Liver (tissue), 3 donors: ENCODE measurements around the gene MED4.

Experiments
- GABPA ChIP-seq, 2 donors: IDR thresholded peaks in 1 of 2; conservative IDR thresholded peaks in 1 of 2; 2 replicates each; pipeline ENCODE4 v1.6.1; 2016; ENCODE audit warnings: antibody characterized with exemption in 2 of 2, mild to moderate bottlenecking in 1 of 2, moderate library complexity in 1 of 2
- JUND ChIP-seq, 2 donors: IDR thresholded peaks; 2 replicates each; pipeline ENCODE4 v1.6.1; 2016; ENCODE audit warnings: antibody characterized with exemption in 2 of 2
- SP1 ChIP-seq: IDR thresholded peaks from 2 replicates; pipeline ENCODE4 v1.6.1; 2018; ENCODE audit warnings: antibody characterized with exemption, mild to moderate bottlenecking
- TF ChIP-seq, protein P1 (sequence below): fragments of 150-350 bp; IDR thresholded peaks from 2 replicates; pipeline ENCODE4 v1.5.1; 2017; ENCODE audit warnings: improper control_type of control experiment, low read depth, low read length; ENCODE audit not compliant: missing input control
- TF ChIP-seq, protein P2 (sequence below): IDR thresholded peaks from 2 replicates; pipeline ENCODE4 v1.6.1; 2016; ENCODE audit warnings: antibody characterized with exemption, mild to moderate bottlenecking
- donor health status: healthy.
- donor health status: healthy.

DNA sequence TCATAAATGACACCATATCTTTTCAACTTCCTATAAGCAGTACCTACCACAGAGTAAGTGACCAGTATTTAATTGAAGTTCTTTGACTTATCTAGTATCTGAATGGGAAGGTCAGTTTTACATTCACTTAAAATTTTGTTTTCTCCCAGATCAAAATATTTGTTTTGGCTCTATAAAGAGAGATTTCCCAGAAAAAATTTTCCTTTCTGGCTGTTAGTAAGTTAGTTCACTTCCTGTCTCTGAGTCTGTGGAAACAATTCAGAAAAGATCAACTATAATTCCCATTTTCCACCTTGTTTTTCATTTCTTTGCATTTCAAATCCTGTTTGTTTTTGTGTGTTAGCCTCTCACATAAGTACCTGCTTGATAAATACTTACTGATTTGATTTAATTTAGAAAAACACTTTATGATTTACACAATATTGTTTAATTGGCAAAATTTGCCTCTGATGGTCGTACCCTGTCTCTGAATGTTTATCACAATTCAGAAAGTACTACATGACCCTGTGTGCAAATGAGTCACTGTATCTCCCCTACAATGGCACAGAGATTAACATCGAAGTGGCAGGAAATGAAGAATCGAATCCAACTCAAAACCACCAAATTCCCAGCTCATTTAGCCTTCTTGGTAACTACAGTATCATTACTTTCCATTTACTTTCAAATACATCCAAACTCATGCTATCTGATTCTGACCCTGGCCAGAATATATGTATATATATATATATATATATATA lies 15.4 kb upstream of the MED4 start:
- TF ChIP-seq, protein P1, sequence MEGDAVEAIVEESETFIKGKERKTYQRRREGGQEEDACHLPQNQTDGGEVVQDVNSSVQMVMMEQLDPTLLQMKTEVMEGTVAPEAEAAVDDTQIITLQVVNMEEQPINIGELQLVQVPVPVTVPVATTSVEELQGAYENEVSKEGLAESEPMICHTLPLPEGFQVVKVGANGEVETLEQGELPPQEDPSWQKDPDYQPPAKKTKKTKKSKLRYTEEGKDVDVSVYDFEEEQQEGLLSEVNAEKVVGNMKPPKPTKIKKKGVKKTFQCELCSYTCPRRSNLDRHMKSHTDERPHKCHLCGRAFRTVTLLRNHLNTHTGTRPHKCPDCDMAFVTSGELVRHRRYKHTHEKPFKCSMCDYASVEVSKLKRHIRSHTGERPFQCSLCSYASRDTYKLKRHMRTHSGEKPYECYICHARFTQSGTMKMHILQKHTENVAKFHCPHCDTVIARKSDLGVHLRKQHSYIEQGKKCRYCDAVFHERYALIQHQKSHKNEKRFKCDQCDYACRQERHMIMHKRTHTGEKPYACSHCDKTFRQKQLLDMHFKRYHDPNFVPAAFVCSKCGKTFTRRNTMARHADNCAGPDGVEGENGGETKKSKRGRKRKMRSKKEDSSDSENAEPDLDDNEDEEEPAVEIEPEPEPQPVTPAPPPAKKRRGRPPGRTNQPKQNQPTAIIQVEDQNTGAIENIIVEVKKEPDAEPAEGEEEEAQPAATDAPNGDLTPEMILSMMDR: no peak
- TF ChIP-seq, protein P2, sequence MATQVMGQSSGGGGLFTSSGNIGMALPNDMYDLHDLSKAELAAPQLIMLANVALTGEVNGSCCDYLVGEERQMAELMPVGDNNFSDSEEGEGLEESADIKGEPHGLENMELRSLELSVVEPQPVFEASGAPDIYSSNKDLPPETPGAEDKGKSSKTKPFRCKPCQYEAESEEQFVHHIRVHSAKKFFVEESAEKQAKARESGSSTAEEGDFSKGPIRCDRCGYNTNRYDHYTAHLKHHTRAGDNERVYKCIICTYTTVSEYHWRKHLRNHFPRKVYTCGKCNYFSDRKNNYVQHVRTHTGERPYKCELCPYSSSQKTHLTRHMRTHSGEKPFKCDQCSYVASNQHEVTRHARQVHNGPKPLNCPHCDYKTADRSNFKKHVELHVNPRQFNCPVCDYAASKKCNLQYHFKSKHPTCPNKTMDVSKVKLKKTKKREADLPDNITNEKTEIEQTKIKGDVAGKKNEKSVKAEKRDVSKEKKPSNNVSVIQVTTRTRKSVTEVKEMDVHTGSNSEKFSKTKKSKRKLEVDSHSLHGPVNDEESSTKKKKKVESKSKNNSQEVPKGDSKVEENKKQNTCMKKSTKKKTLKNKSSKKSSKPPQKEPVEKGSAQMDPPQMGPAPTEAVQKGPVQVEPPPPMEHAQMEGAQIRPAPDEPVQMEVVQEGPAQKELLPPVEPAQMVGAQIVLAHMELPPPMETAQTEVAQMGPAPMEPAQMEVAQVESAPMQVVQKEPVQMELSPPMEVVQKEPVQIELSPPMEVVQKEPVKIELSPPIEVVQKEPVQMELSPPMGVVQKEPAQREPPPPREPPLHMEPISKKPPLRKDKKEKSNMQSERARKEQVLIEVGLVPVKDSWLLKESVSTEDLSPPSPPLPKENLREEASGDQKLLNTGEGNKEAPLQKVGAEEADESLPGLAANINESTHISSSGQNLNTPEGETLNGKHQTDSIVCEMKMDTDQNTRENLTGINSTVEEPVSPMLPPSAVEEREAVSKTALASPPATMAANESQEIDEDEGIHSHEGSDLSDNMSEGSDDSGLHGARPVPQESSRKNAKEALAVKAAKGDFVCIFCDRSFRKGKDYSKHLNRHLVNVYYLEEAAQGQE: no peak
- TF ChIP-seq GABPA (IDR thresholded peaks at IDR 0.05 in 1 of 2, conservative IDR thresholded peaks at IDR 0.05 in 1 of 2) (peak in 1 of 2 donors; percentile 31), SP1 (peak; percentile 21), JUND (IDR thresholded peaks at IDR 0.05) (no peak)
